Smooth muscle cell (in vitro differentiated cells): Measurements from ENCODE around the gene PPARG. TPM values are rescaled to one million over a fixed set of nuclear protein-coding genes. Genes with fewer than 3 reads are reported as not detected.
"Not testable (repeated sequence)": the region's sequence is repeated elsewhere in the genome, so short reads cannot be mapped to it uniquely, and the experiment has no call there.

Experiments used
- DNase-seq: peaks from one replicate; lab custom pipeline; 2025; ENCODE audit not compliant: unreplicated experiment; lab: John Stamatoyannopoulos, UW
- H2AFZ ChIP-seq: fragments of 200-600 bp; sonication (generic); 2 replicates; pipeline ENCODE4 v1.6.0; 2016; ENCODE audit warnings: antibody characterized with exemption, low read depth, mild to moderate bottlenecking
- H3F3A ChIP-seq: fragments of 200-600 bp; sonication (generic); 2 replicates; pipeline ENCODE4 v1.6.0; 2017; ENCODE audit warnings: antibody characterized with exemption, low read depth
- H3K27ac ChIP-seq: fragments of 200-600 bp; sonication (generic); 2 replicates; pipeline ENCODE4 v1.5.1; 2016; ENCODE audit warnings: low read depth, mild to moderate bottlenecking
- H3K27me3 ChIP-seq: fragments of 200-600 bp; sonication (generic); 2 replicates; pipeline ENCODE4 v1.6.1; 2016; ENCODE audit warnings: low read depth, mild to moderate bottlenecking
- H3K36me3 ChIP-seq: fragments of 200-600 bp; sonication (generic); 2 replicates; pipeline ENCODE4 v1.5.1; 2016; ENCODE audit warnings: low read depth
- H3K4me1 ChIP-seq: fragments of 200-600 bp; sonication (generic); 2 replicates; pipeline ENCODE4 v1.5.1; 2016; ENCODE audit warnings: low read depth
- H3K4me2 ChIP-seq: fragments of 200-600 bp; sonication (generic); 2 replicates; pipeline ENCODE4 v1.6.0; 2016; ENCODE audit warnings: mild to moderate bottlenecking
- H3K4me3 ChIP-seq: fragments of 200-600 bp; sonication (generic); 2 replicates; pipeline ENCODE4 v1.5.1; 2016; ENCODE audit warnings: mild to moderate bottlenecking
- H3K79me2 ChIP-seq: fragments of 200-600 bp; sonication (generic); 2 replicates; pipeline ENCODE4 v1.6.0; 2016; ENCODE audit warnings: low read depth, mild to moderate bottlenecking
- H3K9ac ChIP-seq: fragments of 200-600 bp; sonication (generic); 2 replicates; pipeline ENCODE4 v1.6.0; 2016; ENCODE audit warnings: low read depth
- H3K9me3 ChIP-seq: fragments of 200-600 bp; sonication (generic); replicated peaks from 2 replicates; pipeline ENCODE4 v1.5.1; 2016; ENCODE audit warnings: low read depth
- H4K20me1 ChIP-seq: fragments of 200-600 bp; sonication (generic); 2 replicates; pipeline ENCODE4 v1.6.0; 2016; ENCODE audit warnings: low read depth
- WGBS: methylation state at CpG from one replicate; pipeline ENCODE4 v1.1.7; 2016; ENCODE audit warnings: low lambda C conversion rate; 5-methylcytosine and 5-hydroxymethylcytosine counted together
- polyA plus RNA-seq: library from polyadenylated mRNA; unstranded; fragments of >200 nt; fragmentation: Nextera tagmentation; extraction: Ambion mirVana; gene quantifications from 2 replicates; pipeline ENCODE4 v1.2.1, GENCODE V29; 2016
- total RNA-seq: library from RNA; depleted of rRNA; stranded (reverse); fragments of >200 nt; gene quantifications from 2 replicates; pipeline ENCODE4 v1.2.3, GENCODE V29; 2014
- TF ChIP-seq, protein P1 (sequence below): fragments of 200-600 bp; sonication (generic); IDR thresholded peaks from 2 replicates; pipeline ENCODE4 v1.5.1; 2017; ENCODE audit warnings: borderline replicate concordance, mild to moderate bottlenecking, antibody characterized with exemption; ENCODE audit not compliant: insufficient read depth, poor library complexity, severe bottlenecking

Gene PPARG
- total and polyA plus RNA-seq, 2 experiments from 2014 or later, result 1.5 to 8.5 TPM

DNA sequence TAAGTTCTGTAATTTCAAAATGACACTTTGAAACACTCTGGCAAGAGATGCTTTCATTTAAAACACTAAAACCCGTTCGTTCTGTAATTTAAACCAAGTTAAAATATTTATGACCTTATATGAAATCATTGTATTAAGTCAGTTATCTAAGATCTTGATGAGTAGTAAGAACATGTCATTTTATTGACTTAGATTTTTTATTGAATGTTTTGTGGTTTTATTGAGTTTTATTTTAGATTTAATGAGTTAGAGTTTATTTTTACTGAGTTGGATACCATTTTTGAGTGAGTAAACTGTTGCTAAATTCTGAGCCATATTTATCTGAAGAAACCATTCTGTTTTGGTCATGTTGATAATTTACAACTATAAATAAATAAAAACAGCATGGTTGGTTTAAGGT is 94.3 kb downstream of the PPARG start:
- no peak overlapping the region for H3K4me2 ChIP-seq
- no peak overlapping the region for H3K27ac ChIP-seq
- H2AFZ ChIP-seq, result no peak overlapping the region
- TF ChIP-seq, protein P1, sequence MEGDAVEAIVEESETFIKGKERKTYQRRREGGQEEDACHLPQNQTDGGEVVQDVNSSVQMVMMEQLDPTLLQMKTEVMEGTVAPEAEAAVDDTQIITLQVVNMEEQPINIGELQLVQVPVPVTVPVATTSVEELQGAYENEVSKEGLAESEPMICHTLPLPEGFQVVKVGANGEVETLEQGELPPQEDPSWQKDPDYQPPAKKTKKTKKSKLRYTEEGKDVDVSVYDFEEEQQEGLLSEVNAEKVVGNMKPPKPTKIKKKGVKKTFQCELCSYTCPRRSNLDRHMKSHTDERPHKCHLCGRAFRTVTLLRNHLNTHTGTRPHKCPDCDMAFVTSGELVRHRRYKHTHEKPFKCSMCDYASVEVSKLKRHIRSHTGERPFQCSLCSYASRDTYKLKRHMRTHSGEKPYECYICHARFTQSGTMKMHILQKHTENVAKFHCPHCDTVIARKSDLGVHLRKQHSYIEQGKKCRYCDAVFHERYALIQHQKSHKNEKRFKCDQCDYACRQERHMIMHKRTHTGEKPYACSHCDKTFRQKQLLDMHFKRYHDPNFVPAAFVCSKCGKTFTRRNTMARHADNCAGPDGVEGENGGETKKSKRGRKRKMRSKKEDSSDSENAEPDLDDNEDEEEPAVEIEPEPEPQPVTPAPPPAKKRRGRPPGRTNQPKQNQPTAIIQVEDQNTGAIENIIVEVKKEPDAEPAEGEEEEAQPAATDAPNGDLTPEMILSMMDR, result no peak
- H3K9ac ChIP-seq, result no peak overlapping the region
- H3K9me3 ChIP-seq, result no peaks in the 10 kb centered on the region
- no peak overlapping the region for H3K4me3 ChIP-seq
- no peaks in the 10 kb centered on the region for H3K27me3 ChIP-seq
- WGBS, result 95% methylated on average over 2 of the region's 2 CpGs
- H3K4me1 ChIP-seq, result no peaks in the 10 kb centered on the region
- no peaks in the 10 kb centered on the region for H3K36me3 ChIP-seq
- no peaks in the 10 kb centered on the region for H3F3A ChIP-seq
- no peaks in the 10 kb centered on the region for H4K20me1 ChIP-seq
- no peak for DNase-seq
- H3K79me2 ChIP-seq, result no peaks in the 10 kb centered on the region

DNA sequence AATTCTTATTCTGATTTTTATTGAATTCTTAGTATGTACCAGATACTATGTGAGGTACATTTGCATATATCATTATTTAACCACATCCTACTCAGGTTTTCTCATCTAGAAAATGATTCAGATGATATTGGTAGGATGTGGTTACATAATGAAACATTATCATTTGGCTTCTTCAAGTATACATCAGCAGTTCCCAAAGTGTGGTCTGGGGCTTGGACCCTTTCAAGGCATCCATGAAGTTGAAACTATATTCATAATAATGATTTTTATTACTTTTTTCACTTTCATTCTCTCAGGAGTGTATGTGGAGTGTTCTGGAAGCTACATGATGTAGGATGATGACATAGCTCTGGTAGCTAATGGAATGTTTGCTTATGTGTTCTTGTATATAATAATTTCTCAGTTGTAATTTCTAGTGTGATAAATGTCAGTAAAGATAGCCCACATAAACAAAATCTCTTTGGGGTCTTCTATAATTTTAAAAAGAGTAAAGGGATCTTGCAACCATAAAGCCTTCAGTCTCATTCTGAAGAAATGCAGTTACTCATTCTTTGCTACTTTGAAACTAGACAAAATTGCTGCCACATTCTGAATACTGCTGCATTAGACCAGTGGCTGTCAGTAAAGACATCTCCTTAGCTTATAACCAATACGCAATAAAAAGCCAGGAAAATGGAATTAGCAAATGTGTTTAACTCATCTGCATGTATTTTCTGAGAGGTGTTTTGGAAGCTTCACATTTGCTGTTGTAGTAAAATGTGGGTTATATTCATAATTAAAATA is 95.8 kb downstream of the PPARG start:
- H3K79me2 ChIP-seq, result no peaks in the 10 kb centered on the region
- peak overlapping the region; percentile 24 for H3K4me2 ChIP-seq
- 87% methylated on average over 1 of the region's 1 CpG for WGBS
- no peaks in the 10 kb centered on the region for H3K36me3 ChIP-seq
- DNase-seq, result no peak
- no peak overlapping the region for H3K4me3 ChIP-seq
- no peaks in the 10 kb centered on the region for H3K27me3 ChIP-seq
- no peaks in the 10 kb centered on the region for H4K20me1 ChIP-seq
- H3K4me1 ChIP-seq, result no peaks in the 10 kb centered on the region
- H3K9me3 ChIP-seq, result no peaks in the 10 kb centered on the region
- H3K9ac ChIP-seq, result no peak overlapping the region
- H3F3A ChIP-seq, result no peaks in the 10 kb centered on the region
- no peak overlapping the region for H3K27ac ChIP-seq
- no peak overlapping the region for H2AFZ ChIP-seq
- TF ChIP-seq, protein P1, result no peak

GRCh38 chr3:12386514-12387291 is 97.8 kb downstream of the PPARG start:
- H3K4me1 ChIP-seq, H3K4me2 ChIP-seq, H4K20me1 ChIP-seq, H3K9me3 ChIP-seq, H3F3A ChIP-seq, H2AFZ ChIP-seq, H3K27ac ChIP-seq, H3K4me3 ChIP-seq, H3K27me3 ChIP-seq, H3K9ac ChIP-seq, H3K36me3 ChIP-seq, DNase-seq, H3K79me2 ChIP-seq: not testable (repeated sequence)
- 91% methylated on average over 4 of the region's 4 CpGs for WGBS

GRCh38 chr3:12388185-12388584 is 99.3 kb downstream of the PPARG start:
- Histone ChIP-seq H3K9me3 (no peaks in the 10 kb centered on the region), H3K27ac (no peak overlapping the region), H3K36me3 (no peaks in the 10 kb centered on the region), H3K9ac (no peak overlapping the region), H3K79me2 (no peaks in the 10 kb centered on the region), H3K27me3 (no peaks in the 10 kb centered on the region), H2AFZ (no peak overlapping the region), H3K4me2 (no peak overlapping the region), H3F3A (no peaks in the 10 kb centered on the region), H3K4me3 (no peak overlapping the region), H4K20me1 (no peaks in the 10 kb centered on the region), H3K4me1 (no peaks in the 10 kb centered on the region)
- 94% methylated on average over 1 of the region's 1 CpG for WGBS
- TF ChIP-seq, protein P1, result no peak
- DNase-seq, result no peak
